ENCODE measurements around the gene CTBP2.

GRCh38 chr10:125186431-125187170 is 26.2 kb upstream of the CTBP2 start:
- no peak for TF ChIP-seq CTCF (IDR thresholded peaks at IDR 0.05)
- no peak for TF ChIP-seq POLR2A (IDR thresholded peaks at IDR 0.05)
